ENCODE results near the gene ASPSCR1. TPM values are rescaled to one million over a fixed set of nuclear protein-coding genes. Genes with fewer than 3 reads are reported as not detected.

ASPSCR1 gene
- total and polyA plus RNA-seq, 8 donors = 11.7 to 143 (median 55.6) TPM

DNA sequence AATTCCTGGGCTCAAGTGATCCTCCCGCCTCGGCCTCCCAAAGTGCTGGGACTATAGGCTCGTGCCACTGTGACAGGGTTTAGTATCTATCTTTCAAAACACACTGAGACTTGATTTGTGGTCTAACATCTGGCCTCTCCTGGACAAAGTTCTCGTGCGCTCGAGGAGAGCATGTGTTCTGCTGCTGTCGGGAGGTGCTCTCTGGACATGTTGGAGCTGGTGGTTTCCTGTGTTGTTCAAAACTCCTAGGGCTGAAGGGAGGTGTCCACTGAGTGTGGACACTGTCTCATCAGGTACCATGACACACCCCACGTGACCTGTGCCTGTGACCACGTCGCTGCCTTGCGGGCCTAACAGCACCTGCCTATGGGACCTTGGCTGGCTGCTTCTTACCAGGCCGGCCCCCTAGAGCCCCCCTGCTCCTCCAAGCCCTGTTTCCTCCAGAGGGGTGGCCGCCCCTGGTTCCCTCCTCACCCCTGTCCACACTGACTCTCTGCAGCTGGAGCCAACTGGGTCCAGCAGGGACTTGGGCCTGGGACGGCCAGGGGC, 68.6 kb downstream of the ASPSCR1 start:
- Histone ChIP-seq H3K4me3 (no peak overlapping the region), H3K9me3 (no peaks in the 10 kb centered on the region), H3K4me1 (peaks cover 10 to 25% (median 19%) of the 10 kb centered on the region in 4 donors), H3K36me3 (peaks cover 3 to 40% (median 35%) of the 10 kb centered on the region in 4 donors), H3K27ac (no peak overlapping the region), H3K27me3 (no peaks in the 10 kb centered on the region)
- WGBS, 5 donors = 71 to 80% (median 75%) methylated on average over 13 to 14 of the region's 14 CpGs
- intact Hi-C loops (cut with DNase I; ENCODE audit: low total_unique reads) = no loop called here
- no peak for TF ChIP-seq POLR2A (IDR thresholded peaks at IDR 0.05)
- TF ChIP-seq, protein P1, sequence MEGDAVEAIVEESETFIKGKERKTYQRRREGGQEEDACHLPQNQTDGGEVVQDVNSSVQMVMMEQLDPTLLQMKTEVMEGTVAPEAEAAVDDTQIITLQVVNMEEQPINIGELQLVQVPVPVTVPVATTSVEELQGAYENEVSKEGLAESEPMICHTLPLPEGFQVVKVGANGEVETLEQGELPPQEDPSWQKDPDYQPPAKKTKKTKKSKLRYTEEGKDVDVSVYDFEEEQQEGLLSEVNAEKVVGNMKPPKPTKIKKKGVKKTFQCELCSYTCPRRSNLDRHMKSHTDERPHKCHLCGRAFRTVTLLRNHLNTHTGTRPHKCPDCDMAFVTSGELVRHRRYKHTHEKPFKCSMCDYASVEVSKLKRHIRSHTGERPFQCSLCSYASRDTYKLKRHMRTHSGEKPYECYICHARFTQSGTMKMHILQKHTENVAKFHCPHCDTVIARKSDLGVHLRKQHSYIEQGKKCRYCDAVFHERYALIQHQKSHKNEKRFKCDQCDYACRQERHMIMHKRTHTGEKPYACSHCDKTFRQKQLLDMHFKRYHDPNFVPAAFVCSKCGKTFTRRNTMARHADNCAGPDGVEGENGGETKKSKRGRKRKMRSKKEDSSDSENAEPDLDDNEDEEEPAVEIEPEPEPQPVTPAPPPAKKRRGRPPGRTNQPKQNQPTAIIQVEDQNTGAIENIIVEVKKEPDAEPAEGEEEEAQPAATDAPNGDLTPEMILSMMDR (IDR thresholded peaks at IDR 0.05) = no peak
- no peak for TF ChIP-seq POLR2AphosphoS5 (IDR thresholded peaks at IDR 0.05)
- TF ChIP-seq EP300 (IDR thresholded peaks at IDR 0.05) = no peak
- DNase-seq = no peak

DNA sequence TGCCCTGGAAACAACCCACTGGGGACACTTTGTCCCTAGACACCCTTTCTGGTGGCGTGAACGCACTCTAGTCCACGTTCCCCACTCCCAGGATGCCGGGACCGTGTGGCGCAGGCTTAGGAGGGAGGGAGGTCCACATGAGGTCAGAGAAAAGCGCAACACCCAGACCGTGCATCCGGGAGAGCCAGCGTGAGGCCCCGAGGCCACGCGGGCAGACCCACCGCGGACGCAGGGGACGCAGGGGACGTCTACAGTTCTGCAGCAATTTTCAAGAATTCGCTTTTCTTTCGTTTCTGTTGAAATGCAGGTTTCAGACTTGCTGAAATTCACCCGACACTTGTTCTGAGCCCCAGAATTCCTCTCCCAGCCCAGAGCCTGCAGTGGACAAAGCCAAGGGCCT, 69.5 kb downstream of the ASPSCR1 start:
- Histone ChIP-seq H3K27me3 (no peaks in the 10 kb centered on the region), H3K4me1 (peaks cover 10 to 28% (median 22%) of the 10 kb centered on the region in 4 donors), H3K27ac (no peak overlapping the region), H3K36me3 (peaks cover 3 to 40% (median 35%) of the 10 kb centered on the region in 4 donors), H3K9me3 (no peaks in the 10 kb centered on the region), H3K4me3 (no peak overlapping the region)
- TF ChIP-seq POLR2AphosphoS5 (IDR thresholded peaks at IDR 0.05) = no peak
- TF ChIP-seq, protein P1 (IDR thresholded peaks at IDR 0.05) = no peak
- TF ChIP-seq EP300 (IDR thresholded peaks at IDR 0.05) = no peak
- TF ChIP-seq POLR2A (IDR thresholded peaks at IDR 0.05) = no peak
- intact Hi-C loops (cut with DNase I; ENCODE audit: low total_unique reads) = no loop called here
- WGBS, 5 donors = 89 to 93% (median 92%) methylated on average over 16 to 21 of the region's 21 CpGs
- DNase-seq = no peak

GRCh38 chr17:82047379-82047778, 70.0 kb downstream of the ASPSCR1 start:
- H3K4me3 ChIP-seq = no peak overlapping the region
- no peak for DNase-seq

GRCh38 chr17:82047914-82048570, 70.6 kb downstream of the ASPSCR1 start:
- intact Hi-C loops (cut with DNase I; ENCODE audit: low total_unique reads) = no loop called here
- H3K27ac ChIP-seq = no peak overlapping the region
- H3K9me3 ChIP-seq = no peaks in the 10 kb centered on the region
- H3K4me3 ChIP-seq = no peak overlapping the region
- H3K4me1 ChIP-seq = peaks cover 18 to 38% (median 32%) of the 10 kb centered on the region in 4 donors
- TF ChIP-seq POLR2A (IDR thresholded peaks at IDR 0.05) = no peak
- TF ChIP-seq POLR2AphosphoS5 (IDR thresholded peaks at IDR 0.05) = no peak
- TF ChIP-seq, protein P1 (IDR thresholded peaks at IDR 0.05) = no peak
- TF ChIP-seq EP300 (IDR thresholded peaks at IDR 0.05) = no peak
- H3K27me3 ChIP-seq = no peaks in the 10 kb centered on the region
- DNase-seq = no peak
- 86 to 91% (median 87%) methylated on average over 18 to 25 of the region's 25 CpGs for WGBS, 5 donors
- peaks cover 3 to 40% (median 35%) of the 10 kb centered on the region in 4 donors for H3K36me3 ChIP-seq

More at GRCh38 chr17:82047379-82047778, 70.0 kb downstream of the ASPSCR1 start:
- 84 to 94% (median 90%) methylated on average over 20 to 24 of the region's 24 CpGs for WGBS, 5 donors
- Histone ChIP-seq H3K9me3 (no peaks in the 10 kb centered on the region), H3K4me1 (peaks cover 12 to 31% (median 25%) of the 10 kb centered on the region in 4 donors), H3K36me3 (peaks cover 3 to 40% (median 35%) of the 10 kb centered on the region in 4 donors), H3K27me3 (no peaks in the 10 kb centered on the region), H3K27ac (no peak overlapping the region)
- intact Hi-C loops (cut with DNase I; ENCODE audit: low total_unique reads) = no loop called here
- TF ChIP-seq POLR2AphosphoS5 (IDR thresholded peaks at IDR 0.05) (no peak), POLR2A (IDR thresholded peaks at IDR 0.05) (no peak), EP300 (IDR thresholded peaks at IDR 0.05) (no peak)
- TF ChIP-seq, protein P1 (IDR thresholded peaks at IDR 0.05) = no peak

All from stomach (tissue), 9 donors.